Activated naive CD8-positive, alpha-beta T cell (primary cell): Measurements from ENCODE around the gene CLIP3.
"Not testable (repeated sequence)": the region's sequence is repeated elsewhere in the genome, so short reads cannot be mapped to it uniquely, and the experiment has no call there.

ENCODE experiments used
- H3K27ac Mint-ChIP-seq: one replicate; pipeline ENCODE4 v1.8.0; 2021; ENCODE audit warnings: mixed read lengths
- H3K27me3 Mint-ChIP-seq: one replicate; pipeline ENCODE4 v1.8.0; 2021; ENCODE audit warnings: mixed read lengths
- H3K36me3 Mint-ChIP-seq: one replicate; pipeline ENCODE4 v1.8.0; 2021; ENCODE audit warnings: mixed read lengths
- H3K4me1 Mint-ChIP-seq: one replicate; pipeline ENCODE4 v1.8.0; 2021; ENCODE audit warnings: low read depth, mixed read lengths
- H3K4me3 Mint-ChIP-seq: one replicate; pipeline ENCODE4 v1.8.0; 2021; ENCODE audit warnings: mild to moderate bottlenecking, mixed read lengths
- H3K9me3 Mint-ChIP-seq: one replicate; pipeline ENCODE4 v1.8.0; 2021; ENCODE audit warnings: low read depth, mixed read lengths

The CLIP3 gene

GRCh38 chr19:35986111-35986510, 46.6 kb downstream of the CLIP3 start:
- Mint-ChIP-seq H3K27ac (no peak overlapping the region), H3K27me3 (peaks cover 22% of the 10 kb centered on the region), H3K4me1 (peaks cover 6% of the 10 kb centered on the region), H3K9me3 (no peaks in the 10 kb centered on the region), H3K4me3 (peak overlapping the region; percentile 73), H3K36me3 (peaks cover 2% of the 10 kb centered on the region)

GRCh38 chr19:35983177-35983576, 49.5 kb downstream of the CLIP3 start:
- no peak overlapping the region for H3K4me3 Mint-ChIP-seq
- H3K9me3 Mint-ChIP-seq, result no peaks in the 10 kb centered on the region
- H3K36me3 Mint-ChIP-seq, result no peaks in the 10 kb centered on the region
- H3K27ac Mint-ChIP-seq, result no peak overlapping the region
- peaks cover 6% of the 10 kb centered on the region for H3K4me1 Mint-ChIP-seq
- H3K27me3 Mint-ChIP-seq, result peaks cover 24% of the 10 kb centered on the region

- H3K36me3 Mint-ChIP-seq, H3K27ac Mint-ChIP-seq, H3K9me3 Mint-ChIP-seq, H3K4me1 Mint-ChIP-seq, H3K4me3 Mint-ChIP-seq: not testable (repeated sequence)
- H3K27me3 Mint-ChIP-seq, result peaks cover 20% of the 10 kb centered on the region
These were observed 51.7 kb downstream of the CLIP3 start for GRCh38 chr19:35980997-35981396.

GRCh38 chr19:35978832-35979365, 53.8 kb downstream of the CLIP3 start:
- H3K4me1 Mint-ChIP-seq, result no peaks in the 10 kb centered on the region
- H3K9me3 Mint-ChIP-seq, result no peaks in the 10 kb centered on the region
- peaks cover 4% of the 10 kb centered on the region for H3K27me3 Mint-ChIP-seq
- no peaks in the 10 kb centered on the region for H3K36me3 Mint-ChIP-seq
- H3K27ac Mint-ChIP-seq, result no peak overlapping the region
- H3K4me3 Mint-ChIP-seq, result no peak overlapping the region

GRCh38 chr19:35978271-35978670, 54.4 kb downstream of the CLIP3 start:
- peaks cover 3% of the 10 kb centered on the region for H3K27me3 Mint-ChIP-seq
- H3K36me3 Mint-ChIP-seq, result no peaks in the 10 kb centered on the region
- H3K4me1 Mint-ChIP-seq, result no peaks in the 10 kb centered on the region
- no peaks in the 10 kb centered on the region for H3K9me3 Mint-ChIP-seq
- no peak overlapping the region for H3K27ac Mint-ChIP-seq
- H3K4me3 Mint-ChIP-seq, result no peak overlapping the region

- Mint-ChIP-seq H3K4me3 (no peak overlapping the region), H3K27ac (no peak overlapping the region), H3K4me1 (no peaks in the 10 kb centered on the region), H3K27me3 (peaks cover 3% of the 10 kb centered on the region), H3K36me3 (no peaks in the 10 kb centered on the region), H3K9me3 (no peaks in the 10 kb centered on the region)
These were observed 55.0 kb downstream of the CLIP3 start for GRCh38 chr19:35977446-35978222.

GRCh38 chr19:35975608-35976214, 57.0 kb downstream of the CLIP3 start:
- Mint-ChIP-seq H3K4me1 (no peaks in the 10 kb centered on the region), H3K36me3 (no peaks in the 10 kb centered on the region), H3K27me3 (peaks cover under 1% of the 10 kb centered on the region), H3K4me3 (no peak overlapping the region), H3K27ac (no peak overlapping the region), H3K9me3 (no peaks in the 10 kb centered on the region)

- Mint-ChIP-seq H3K9me3 (no peaks in the 10 kb centered on the region), H3K4me1 (peaks cover 2% of the 10 kb centered on the region), H3K27me3 (no peaks in the 10 kb centered on the region)
These were observed 59.2 kb downstream of the CLIP3 start for GRCh38 chr19:35973487-35973886.

GRCh38 chr19:35966771-35967170, 65.9 kb downstream of the CLIP3 start:
- Mint-ChIP-seq H3K4me1 (peaks cover 2% of the 10 kb centered on the region), H3K4me3 (no peak overlapping the region), H3K27ac (no peak overlapping the region), H3K9me3 (no peaks in the 10 kb centered on the region), H3K27me3 (no peaks in the 10 kb centered on the region), H3K36me3 (no peaks in the 10 kb centered on the region)

More at GRCh38 chr19:35973487-35973886, 59.2 kb downstream of the CLIP3 start:
- H3K4me3 Mint-ChIP-seq, result no peak overlapping the region
- no peak overlapping the region for H3K27ac Mint-ChIP-seq
- H3K36me3 Mint-ChIP-seq, result no peaks in the 10 kb centered on the region
